Spleen (tissue), 11 donors: Measurements from ENCODE around the gene SPON1. TPM values are rescaled to one million over a fixed set of nuclear protein-coding genes. Genes with fewer than 3 reads are reported as not detected.

Source experiments
- polyA plus RNA-seq, 3 donors: library from polyadenylated mRNA; stranded (reverse); fragments of 200-250 nt; gene quantifications; one replicate each; pipeline ENCODE4 v1.2.1, GENCODE V29; 2013
- small RNA-seq, 4 donors: library from RNA; depleted of rRNA; stranded (forward); fragments of <200 nt; gene quantifications; one replicate each; pipeline ENCODE3, GENCODE V24; 2016
- total RNA-seq, 7 donors: library from RNA; depleted of rRNA in 3 of 7; stranded (reverse); fragments of >200 nt in 3 of 7; fragmentation: NEBNext Ultra II Directional in 4 of 7; extraction: Animal tissue kit (Norgen Biotek cat#: 25700) in 4 of 7; gene quantifications; one replicate each; pipeline versions ENCODE4 v1.1.0 to v1.2.1, GENCODE V29; 2016 to 2021
- donor health status: healthy with polysubstance abuse.
- donor health status: DM: no; HTN: no; CAD: no; lungs with moderate emphysema.
- donor health status: DM: no; HTN: no; CAD: no.
- donor health status: Bipolar disorder and iron deficiency.
- donor health status: healthy.
- donor health status: DM: no; HTN: no; CAD: no.
- donor health status: DM: yes; HTN: yes; CAD: no.

The SPON1 gene
- total and polyA plus RNA-seq, 10 donors = 0.72 to 99.2 (median 10.1) TPM

Small RNA genes lying within 50 kb of the gene (small RNA-seq; reads per million reads assigned to genes)
- 0 reads per million in 4 donors for gene RNA5SP332
